GM19035 (cell line): ENCODE data around the gene ATP9B.

Experiments used
- ATAC-seq: cut with Tn5 transposase; IDR thresholded peaks from one replicate; pipeline ENCODE4 v1.9.1; 2021; ENCODE audit not compliant: unreplicated experiment

Gene ATP9B

DNA sequence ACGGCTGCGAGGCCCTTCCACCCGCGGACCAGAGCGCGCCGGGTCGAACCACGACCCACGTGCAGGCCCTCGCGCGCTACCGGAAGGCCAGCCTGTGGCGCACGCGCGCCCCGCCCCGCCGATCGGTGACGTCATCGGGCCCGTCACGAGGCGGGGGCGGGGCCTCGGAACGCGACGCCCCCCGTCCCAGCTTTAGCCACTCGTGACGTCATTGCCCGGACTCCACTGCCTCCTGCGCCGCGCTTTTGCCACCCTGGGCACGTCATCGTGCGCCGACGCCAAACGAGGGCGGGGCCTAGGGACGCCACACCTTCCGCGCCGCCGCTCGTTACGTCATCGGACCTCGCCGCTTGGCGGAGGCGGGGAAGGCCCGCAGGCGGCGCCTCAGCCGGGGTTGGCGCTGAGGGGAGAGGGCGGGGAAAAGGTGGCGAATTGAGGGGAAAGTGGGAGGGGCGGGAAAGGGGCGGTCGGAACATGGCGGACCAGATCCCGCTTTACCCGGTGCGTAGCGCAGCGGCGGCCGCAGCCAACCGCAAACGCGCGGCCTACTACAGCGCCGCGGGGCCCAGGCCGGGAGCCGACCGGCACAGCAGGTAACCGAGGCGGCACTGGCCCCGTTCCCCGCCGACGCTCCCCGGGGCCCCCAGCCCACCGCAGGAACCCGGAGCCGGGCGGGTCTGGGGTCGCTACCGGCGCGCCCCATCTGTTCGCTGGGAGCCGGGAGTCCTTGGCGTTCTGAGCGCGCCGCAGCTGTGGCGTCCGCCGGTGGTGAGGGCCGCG, at the start of gene ATP9B:
TSS of gene ATP9B (plus strand) at position 458 of the 780 bp plus-strand sequence. CDS start at position 475, 17 bp downstream.
- ATAC-seq, result peak; percentile 86

- no peak for ATAC-seq
Measured at GRCh38 chr18:79019881-79020280, 49.3 kb upstream of the ATP9B start.

DNA sequence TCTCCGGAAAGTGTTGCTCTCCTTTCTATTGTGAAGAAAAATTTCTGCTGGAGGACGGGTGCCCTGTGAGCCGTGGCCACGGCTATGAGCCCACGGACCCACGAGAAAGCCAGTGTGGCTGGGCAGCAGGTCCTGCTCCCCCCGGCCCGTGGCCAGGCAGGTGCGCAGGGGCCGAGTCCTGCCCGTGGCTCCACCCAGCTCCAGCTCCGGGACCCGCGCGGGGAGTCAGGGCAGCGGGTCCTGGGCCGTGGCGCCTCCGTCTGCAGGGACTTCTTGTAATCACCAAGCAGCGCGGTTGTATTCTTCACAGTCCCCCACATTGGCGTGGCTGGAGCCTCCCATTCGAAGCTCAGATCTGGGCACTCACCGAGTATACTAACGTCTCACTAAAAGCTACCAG, 46.6 kb upstream of the ATP9B start:
- no peak for ATAC-seq

- ATAC-seq, result no peak
Measured at GRCh38 chr18:79026491-79026890, 42.7 kb upstream of the ATP9B start.

DNA sequence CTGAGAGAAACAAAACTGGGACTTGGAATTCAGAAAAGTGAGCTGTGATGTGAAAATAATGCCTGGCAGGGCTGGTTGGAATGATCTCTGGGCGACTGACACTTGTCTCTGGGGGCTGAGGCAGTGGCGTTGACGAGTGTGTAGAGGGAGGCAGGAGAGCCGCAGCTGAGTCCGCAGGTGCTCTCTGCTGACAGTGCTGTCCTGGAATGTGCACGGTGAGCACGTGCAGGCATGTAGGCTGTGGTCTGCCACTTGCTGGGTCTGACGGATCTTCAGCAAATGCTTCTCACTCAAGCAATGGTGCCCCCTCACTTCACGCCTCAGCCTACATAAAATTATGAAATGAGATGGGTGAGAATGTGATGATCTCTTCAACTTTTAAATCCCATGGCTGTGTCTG, 38.5 kb upstream of the ATP9B start:
- ATAC-seq, result no peak

DNA sequence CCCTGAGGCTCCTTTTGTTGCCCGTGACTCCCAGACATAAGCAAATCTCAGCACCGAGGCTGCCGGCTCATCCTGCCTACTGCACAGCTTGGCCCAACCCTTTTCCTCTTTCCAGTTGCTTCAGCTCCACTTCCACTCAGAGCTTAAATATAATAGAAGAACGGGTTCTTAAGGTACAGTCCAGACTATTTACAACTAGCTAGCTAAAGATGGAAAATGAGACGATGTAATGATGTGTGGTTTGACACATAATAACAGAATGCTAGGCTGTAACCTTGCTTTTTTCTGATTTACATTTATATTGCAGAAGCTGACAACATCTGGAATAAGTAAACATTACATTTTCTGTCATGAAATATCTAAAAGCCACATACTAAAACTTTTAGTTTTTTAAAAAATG, 26.9 kb upstream of the ATP9B start:
- ATAC-seq, result no peak

DNA sequence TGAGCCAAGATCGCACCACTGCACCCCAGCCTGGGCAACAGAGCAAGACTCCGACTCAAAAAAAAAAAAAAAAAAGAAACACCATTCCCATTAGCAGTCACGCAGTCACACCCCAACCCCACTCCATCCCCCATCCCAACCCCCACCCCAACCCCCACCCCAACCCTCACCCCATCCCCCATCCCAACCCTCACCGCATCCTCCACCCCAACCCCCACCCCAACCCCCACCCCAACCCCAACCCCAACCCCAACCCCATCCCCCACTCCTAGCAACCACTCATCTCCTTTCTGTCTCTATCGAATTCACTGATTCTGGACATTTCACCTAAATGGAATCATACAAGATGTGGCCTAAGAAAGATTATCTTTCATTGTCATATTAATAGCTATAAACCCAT, 25.9 kb upstream of the ATP9B start:
- no peak for ATAC-seq

DNA sequence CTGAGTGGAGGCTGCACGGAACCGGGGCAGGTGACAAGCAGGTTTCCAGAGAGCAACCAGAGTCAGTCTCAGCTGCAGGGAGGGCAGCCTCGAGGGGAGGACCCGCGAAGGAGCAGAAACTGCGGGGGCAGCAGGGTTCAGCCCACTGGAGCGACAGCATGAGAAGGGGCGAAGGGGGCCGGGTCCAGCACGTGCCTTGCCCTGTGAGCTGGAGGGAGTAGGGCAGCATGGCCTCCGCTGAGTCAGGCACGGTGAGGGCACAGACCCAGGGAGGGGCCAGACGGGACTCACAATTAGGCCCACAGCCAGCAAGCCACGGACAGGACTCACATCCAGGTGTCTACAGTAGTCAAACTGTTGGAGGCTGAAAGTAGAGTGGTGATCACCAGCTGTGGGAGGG, 22.7 kb upstream of the ATP9B start:
- ATAC-seq, result no peak

DNA sequence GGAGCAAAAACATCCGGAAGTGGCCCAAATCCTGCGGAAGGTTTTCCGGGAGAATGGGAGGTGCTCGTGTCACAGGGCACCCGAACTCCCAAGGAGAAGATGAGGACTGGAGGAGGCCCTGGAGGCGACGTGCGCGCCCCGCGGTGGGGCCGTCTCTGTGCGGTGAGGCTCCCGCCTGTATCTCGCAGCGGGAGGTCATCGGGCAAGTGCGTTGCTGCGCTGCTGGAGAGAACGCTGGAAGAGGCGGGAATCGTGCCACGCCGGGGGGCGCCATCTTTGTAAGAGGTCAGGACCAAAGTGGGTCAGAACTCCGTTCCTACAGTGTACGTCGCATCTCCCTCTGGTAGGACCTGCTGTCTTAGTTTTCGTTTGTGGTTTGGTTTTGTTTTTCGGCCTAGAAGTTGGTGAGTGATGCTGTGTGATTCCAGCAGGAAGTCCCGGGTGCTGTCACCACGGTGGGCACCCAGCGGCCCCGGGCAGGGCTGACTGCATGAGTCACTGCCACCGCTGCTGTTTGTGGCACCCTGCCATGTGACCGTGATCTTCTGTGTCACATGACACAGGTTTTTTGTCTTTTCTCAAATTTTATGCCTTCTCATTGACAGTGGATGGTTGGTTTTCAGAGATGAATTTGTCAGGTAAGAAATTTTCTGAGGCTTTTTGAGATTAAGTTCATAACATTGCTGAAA, 21.5 kb upstream of the ATP9B start:
- ATAC-seq, result no peak

DNA sequence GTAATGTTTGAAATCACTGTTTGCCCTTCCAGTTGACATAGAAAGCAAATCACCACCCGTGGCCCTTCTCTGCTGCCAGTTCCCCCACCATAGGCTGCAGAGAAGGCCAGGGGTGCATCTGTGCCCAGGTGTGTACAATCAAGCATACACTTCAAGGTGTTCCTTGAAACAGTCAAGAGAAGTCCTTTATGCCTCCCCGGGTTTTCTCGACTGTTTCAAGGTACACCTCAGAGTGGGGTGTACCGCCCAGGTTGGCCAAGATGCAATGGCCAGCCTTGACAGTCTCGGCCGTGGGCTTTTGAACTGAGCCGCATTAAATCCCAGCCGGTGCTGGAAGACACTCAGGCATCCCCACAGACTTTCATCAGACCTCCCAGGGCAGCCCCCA, 21.0 kb upstream of the ATP9B start:
- ATAC-seq, result no peak

DNA sequence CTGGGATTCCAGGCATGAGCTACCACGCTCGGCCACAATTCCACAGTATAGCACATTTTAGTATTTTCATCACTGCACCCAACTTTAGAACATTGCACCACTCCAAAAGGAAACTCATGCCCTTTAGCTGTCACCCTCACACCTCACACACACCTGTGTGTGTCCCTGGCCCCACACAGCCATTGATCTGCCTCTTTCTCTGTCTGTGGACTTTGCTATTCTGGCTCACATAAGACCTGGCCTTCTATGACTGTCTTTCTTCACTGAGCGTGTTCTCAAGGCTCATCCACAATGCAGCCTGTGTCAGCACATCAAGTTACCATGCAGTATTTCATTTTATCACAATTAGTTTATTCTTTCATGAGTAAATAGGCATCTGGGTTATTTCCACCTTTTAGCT, 19.7 kb upstream of the ATP9B start:
- ATAC-seq, result no peak

DNA sequence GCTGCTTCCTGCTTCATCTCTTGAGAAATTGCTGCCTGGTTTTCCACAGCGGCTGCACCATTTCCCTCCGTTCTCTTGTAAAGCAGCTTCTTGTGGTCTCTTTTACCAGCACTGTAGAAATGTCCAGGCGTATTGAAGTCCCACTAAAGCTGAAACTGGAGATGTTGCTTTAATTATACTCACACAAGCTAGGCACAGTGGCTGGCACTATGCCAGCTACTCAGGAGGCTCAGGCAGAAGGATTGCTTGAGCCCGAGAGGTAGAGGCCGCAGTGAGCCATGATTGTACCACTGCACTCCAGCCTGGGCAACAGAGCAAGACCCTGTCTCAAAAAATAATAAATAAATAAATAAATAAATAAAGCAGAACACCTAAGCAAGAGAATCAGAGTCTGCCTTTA, 19.2 kb upstream of the ATP9B start:
- no peak for ATAC-seq

DNA sequence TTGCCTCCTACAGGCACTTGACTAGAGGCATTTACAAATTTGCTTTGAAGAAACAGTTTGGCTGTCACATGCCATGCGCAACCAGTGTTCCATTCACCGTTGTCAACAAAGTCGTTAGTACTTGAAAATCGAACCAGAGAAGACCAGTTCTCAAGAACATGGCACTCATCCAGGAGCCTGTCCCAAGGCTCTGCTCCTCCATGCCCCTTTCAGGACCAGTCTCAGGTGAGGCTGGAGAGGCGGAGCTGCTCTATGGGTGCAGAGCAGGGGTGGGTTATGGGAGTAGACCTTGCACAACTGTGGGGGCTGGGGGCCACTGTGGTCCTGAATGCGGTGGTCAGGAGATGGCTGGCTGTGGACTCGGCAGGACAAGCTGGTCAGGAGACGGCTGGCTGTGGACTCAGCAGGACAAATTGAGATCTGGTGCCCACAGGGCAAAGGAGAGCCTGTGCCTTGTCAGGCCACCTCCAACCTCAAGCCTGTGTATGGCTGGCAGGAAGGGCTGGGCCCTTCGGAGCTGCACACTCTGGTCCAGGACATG, 12.3 kb upstream of the ATP9B start:
- no peak for ATAC-seq

DNA sequence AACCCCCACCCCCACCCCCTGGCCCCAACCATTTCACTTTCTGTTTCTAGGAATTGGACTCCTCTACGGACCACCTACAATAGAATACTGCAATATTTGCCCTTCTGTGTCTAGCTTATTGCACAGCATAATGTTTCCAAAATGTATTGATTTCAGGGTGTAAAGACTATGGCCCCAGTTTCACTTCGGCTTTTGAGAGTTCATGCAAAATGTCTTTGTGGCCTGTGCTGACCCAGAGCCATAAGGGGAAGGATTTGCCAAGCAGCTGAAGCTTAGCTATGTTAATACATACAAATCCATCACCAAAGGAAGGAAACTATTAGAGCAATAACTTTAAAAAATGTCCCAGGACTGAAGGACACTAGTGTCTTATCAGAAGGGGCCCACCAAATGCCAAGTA, 11.2 kb upstream of the ATP9B start:
- peak; percentile 67 for ATAC-seq

GRCh38 chr18:79062806-79063205, 6.4 kb upstream of the ATP9B start:
- no peak for ATAC-seq

DNA sequence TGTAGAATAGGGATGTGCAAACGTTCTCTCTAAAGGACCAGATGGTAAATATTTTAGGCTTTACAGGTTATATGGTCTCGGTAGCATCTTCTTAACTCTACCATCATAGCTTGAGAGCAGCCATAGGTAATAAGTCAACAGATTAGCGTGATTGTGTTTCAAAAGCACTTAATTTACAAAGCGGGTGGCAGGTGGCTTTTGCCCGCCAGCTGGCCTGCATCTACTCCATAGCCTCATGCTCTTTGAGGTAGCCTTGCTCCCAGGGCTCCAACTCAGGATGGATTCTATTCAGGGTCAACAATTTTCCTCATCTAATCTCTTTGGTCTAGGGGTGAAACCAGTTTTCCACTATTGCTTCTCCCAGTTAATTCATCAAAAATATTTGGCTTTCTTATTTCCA, 5.0 kb upstream of the ATP9B start:
- no peak for ATAC-seq

GRCh38 chr18:79065802-79066201, 3.4 kb upstream of the ATP9B start:
- no peak for ATAC-seq

GRCh38 chr18:79067611-79068010, 1.6 kb upstream of the ATP9B start:
- no peak for ATAC-seq

DNA sequence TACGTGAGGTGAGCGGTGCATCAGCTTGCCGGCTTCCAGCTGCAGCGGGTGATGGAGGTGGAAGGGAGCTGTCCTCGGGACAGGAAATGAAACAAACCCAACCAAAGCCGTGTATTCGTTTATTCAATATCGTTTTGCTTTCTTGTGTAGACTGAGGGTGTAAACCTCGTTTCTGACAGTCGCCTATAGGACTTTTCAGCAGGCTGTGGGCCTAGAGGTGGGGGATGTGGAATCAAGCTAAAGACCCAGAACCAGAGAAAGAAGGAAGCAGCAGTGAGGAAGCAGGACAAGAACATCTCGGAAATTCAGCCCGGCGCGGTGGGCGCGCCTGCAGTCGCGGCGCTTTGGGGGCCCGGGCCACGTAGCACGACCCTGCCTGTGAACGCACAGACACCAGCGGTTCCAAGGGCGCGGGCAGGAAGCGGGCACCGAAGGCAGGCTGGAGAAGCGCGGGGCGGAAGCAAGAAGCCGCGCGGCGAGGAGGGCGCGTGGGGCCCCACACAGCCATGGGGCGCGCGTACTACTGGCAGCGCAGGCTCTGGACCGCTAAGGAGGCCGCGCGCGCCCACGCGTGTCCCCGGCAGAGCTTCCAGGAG, 755 bp upstream of the ATP9B start:
- ATAC-seq, result peak; percentile 38

DNA sequence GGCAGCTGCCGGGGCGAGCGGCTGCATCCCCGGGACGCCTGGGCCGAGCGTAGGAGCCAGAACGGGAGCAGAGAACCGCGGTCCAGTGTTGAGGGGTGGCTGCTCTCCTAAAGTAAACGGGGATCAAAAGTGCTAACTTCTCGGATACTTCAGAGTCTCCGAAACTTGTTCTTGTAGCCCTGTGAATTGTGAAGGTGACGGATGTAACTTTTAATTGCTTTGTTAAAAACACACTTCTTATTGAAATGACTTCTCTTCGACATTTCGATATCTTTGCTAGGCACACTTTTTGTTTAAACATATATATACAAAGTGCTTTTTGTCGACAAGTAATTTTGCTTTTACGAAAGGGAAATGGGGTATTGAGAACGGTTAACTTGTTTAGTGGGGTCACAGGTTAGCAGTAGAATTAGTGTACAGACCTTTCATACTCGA, 540 bp downstream of the ATP9B start:
- no peak for ATAC-seq

GRCh38 chr18:79070486-79070885, 1.3 kb downstream of the ATP9B start:
- ATAC-seq, result no peak

DNA sequence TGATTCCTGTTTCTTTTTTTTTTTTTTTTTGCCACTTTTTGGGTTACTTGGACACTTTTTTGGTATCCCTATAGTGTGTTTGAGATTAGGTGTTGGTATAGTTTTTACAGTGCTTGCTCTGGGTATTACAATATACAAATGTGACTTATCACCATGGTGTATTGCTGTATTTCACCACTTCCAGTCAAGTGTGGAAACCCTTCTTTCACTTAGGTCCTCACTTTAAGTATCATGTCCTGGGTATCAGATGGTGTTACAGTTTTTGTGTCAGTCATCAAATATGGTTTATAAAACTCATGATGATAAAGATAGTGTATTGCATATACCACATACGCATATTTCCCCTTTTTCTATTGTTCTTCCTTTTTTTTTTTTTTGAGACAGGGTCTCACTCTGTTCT, 1.8 kb downstream of the ATP9B start:
- no peak for ATAC-seq
